Measurements from ENCODE around the gene TMEM170A.
"Not testable (repeated sequence)": the region's sequence is repeated elsewhere in the genome, so short reads cannot be mapped to it uniquely, and the experiment has no call there.

TMEM170A gene

GRCh38 chr16:75446416-75446815, 18.1 kb downstream of the TMEM170A start:
- H3K4me3 ChIP-seq (replicated peaks; ENCODE audit: low read depth, low read length), result no peak overlapping the region
- no peak for DNase-seq (ENCODE audit: low read depth)
- TF ChIP-seq CTCF (IDR thresholded peaks at IDR 0.05; ENCODE audit: low read length, missing control alignments), result no peak

- TF ChIP-seq CTCF (IDR thresholded peaks at IDR 0.05; ENCODE audit: low read length, missing control alignments), result no peak
- no peak for DNase-seq (ENCODE audit: low read depth)
- no peak overlapping the region for H3K4me3 ChIP-seq (replicated peaks; ENCODE audit: low read depth, low read length)
These were observed 19.2 kb downstream of the TMEM170A start for GRCh38 chr16:75445298-75445697.

- DNase-seq (ENCODE audit: low read depth), result peak; percentile 22
- TF ChIP-seq CTCF (IDR thresholded peaks at IDR 0.05; ENCODE audit: low read length, missing control alignments), result no peak
These were observed 21.2 kb downstream of the TMEM170A start for GRCh38 chr16:75443298-75443697.

GRCh38 chr16:75433732-75434413, 30.6 kb downstream of the TMEM170A start:
- peak overlapping the region; percentile 92 for H3K4me3 ChIP-seq (replicated peaks; ENCODE audit: low read depth, low read length)
- no peak for TF ChIP-seq CTCF (IDR thresholded peaks at IDR 0.05; ENCODE audit: low read length, missing control alignments)
- peak; percentile 97 for DNase-seq (ENCODE audit: low read depth)

More at GRCh38 chr16:75443298-75443697, 21.2 kb downstream of the TMEM170A start:
- H3K4me3 ChIP-seq (replicated peaks; ENCODE audit: low read depth, low read length), result no peak overlapping the region

GRCh38 chr16:75432828-75433731, 31.4 kb downstream of the TMEM170A start, which contains the start of gene CFDP1:
TSS of gene CFDP1 (minus strand) at chr16:75433503. CDS start at chr16:75433352, 151 bp downstream.
- peak within 1 kb of the TSS; percentile 92 for H3K4me3 ChIP-seq (replicated peaks; ENCODE audit: low read depth, low read length)
- DNase-seq (ENCODE audit: low read depth), result peak; percentile 96
- TF ChIP-seq CTCF (IDR thresholded peaks at IDR 0.05; ENCODE audit: low read length, missing control alignments), result no peak

- DNase-seq (ENCODE audit: low read depth), result no peak
- no peak overlapping the region for H3K4me3 ChIP-seq (replicated peaks; ENCODE audit: low read depth, low read length)
- TF ChIP-seq CTCF (IDR thresholded peaks at IDR 0.05; ENCODE audit: low read length, missing control alignments), result no peak
These were observed 34.7 kb downstream of the TMEM170A start for GRCh38 chr16:75429621-75430403.

- H3K4me3 ChIP-seq (replicated peaks; ENCODE audit: low read depth, low read length); DNase-seq (ENCODE audit: low read depth): not testable (repeated sequence)
These were observed 38.0 kb downstream of the TMEM170A start for GRCh38 chr16:75426524-75426923.

GRCh38 chr16:75424105-75424762, 40.3 kb downstream of the TMEM170A start:
- H3K4me3 ChIP-seq (replicated peaks; ENCODE audit: low read depth, low read length); DNase-seq (ENCODE audit: low read depth): not testable (repeated sequence)
